Natural killer cell treated with Interleukin-12 subunit alpha and Interleukin-12 subunit beta and Interleukin-15 and Interleukin-18, amount 100 ng/mL, for 72 hours (primary cell): Measurements from ENCODE around the gene AUTS2. TPM values are rescaled to one million over a fixed set of nuclear protein-coding genes. Genes with fewer than 3 reads are reported as not detected.
A peak's percentile ranks its signal among the peaks of the same experiment; 100 is the strongest.

ENCODE experiments used
- ATAC-seq, 2 donors: fragments of 150-1000 bp; cut with Tn5 transposase in 1 of 2; sonication (Bioruptor Pico), chemical (Tn5 transposase) in 1 of 2; 2 replicates each; pipeline ENCODE4 v1.10.0; 2021
- DNase-seq: peaks from one replicate; pipeline ENCODE4 v3.0.0; 2022; ENCODE audit warnings: low spot score
- H3K27ac Mint-ChIP-seq, 2 donors: 1 replicate in 1 of 2; 2 replicates in 1 of 2; pipeline ENCODE4 v1.8.0; 2022; ENCODE audit warnings: mixed read lengths in 2 of 2, mild to moderate bottlenecking in 1 of 2, moderate library complexity in 1 of 2
- H3K27me3 Mint-ChIP-seq, 2 donors: 1 replicate in 1 of 2; 2 replicates in 1 of 2; pipeline ENCODE4 v1.8.0; 2022; ENCODE audit warnings: mixed read lengths in 2 of 2
- H3K36me3 Mint-ChIP-seq: one replicate; pipeline ENCODE4 v1.8.0; 2022; ENCODE audit warnings: mixed read lengths
- H3K4me1 Mint-ChIP-seq, 2 donors: 1 replicate in 1 of 2; 2 replicates in 1 of 2; pipeline ENCODE4 v1.8.0; 2022; ENCODE audit warnings: low read depth in 2 of 2, mixed read lengths in 2 of 2, mild to moderate bottlenecking in 1 of 2
- H3K4me3 Mint-ChIP-seq: one replicate; pipeline ENCODE4 v1.8.0; 2022; ENCODE audit warnings: mixed read lengths
- H3K9me3 Mint-ChIP-seq: 2 replicates; pipeline ENCODE4 v1.8.0; 2022; ENCODE audit warnings: mixed read lengths
- total RNA-seq, 2 donors: library from RNA; stranded (reverse); gene quantifications; one replicate each; pipeline ENCODE4 v1.2.3, GENCODE V29; 2022

AUTS2 gene
- total RNA-seq, 2 donors from 2014 or later, result 14.3 to 43.0 TPM

GRCh38 chr7:69903410-69903809 is 305.1 kb downstream of the AUTS2 start:
- DNase-seq (no peak), ATAC-seq (no peak)
- Mint-ChIP-seq H3K4me1 (peaks cover 24 to 25% of the 10 kb centered on the region in 2 donors), H3K9me3 (no peaks in the 10 kb centered on the region), H3K4me3 (no peak overlapping the region), H3K27ac (no peak overlapping the region), H3K27me3 (no peaks in the 10 kb centered on the region), H3K36me3 (no peaks in the 10 kb centered on the region)

- H3K27me3 Mint-ChIP-seq, result no peaks in the 10 kb centered on the region
- peaks cover 26 to 28% of the 10 kb centered on the region in 2 donors for H3K4me1 Mint-ChIP-seq
- H3K27ac Mint-ChIP-seq, result no peak overlapping the region
- H3K36me3 Mint-ChIP-seq, result no peaks in the 10 kb centered on the region
- H3K9me3 Mint-ChIP-seq, result no peaks in the 10 kb centered on the region
- ATAC-seq, result peak; percentile 74 to 76
- DNase-seq, result peak; percentile 73
- peak overlapping the region; percentile 30 for H3K4me3 Mint-ChIP-seq
Measured at GRCh38 chr7:69906283-69906995, 308.2 kb downstream of the AUTS2 start.

GRCh38 chr7:69907720-69908119 is 309.4 kb downstream of the AUTS2 start:
- H3K27ac Mint-ChIP-seq, result no peak overlapping the region
- no peaks in the 10 kb centered on the region for H3K36me3 Mint-ChIP-seq
- no peak for DNase-seq
- H3K4me3 Mint-ChIP-seq, result no peak overlapping the region
- H3K27me3 Mint-ChIP-seq, result no peaks in the 10 kb centered on the region
- H3K9me3 Mint-ChIP-seq, result no peaks in the 10 kb centered on the region
- peaks cover 26 to 28% of the 10 kb centered on the region in 2 donors for H3K4me1 Mint-ChIP-seq
- ATAC-seq, result no peak

- no peak for ATAC-seq
- no peaks in the 10 kb centered on the region for H3K27me3 Mint-ChIP-seq
- DNase-seq, result no peak
Measured at GRCh38 chr7:69908454-69908853, 310.2 kb downstream of the AUTS2 start.

GRCh38 chr7:69910150-69910549 is 311.9 kb downstream of the AUTS2 start:
- no peaks in the 10 kb centered on the region for H3K27me3 Mint-ChIP-seq
- H3K4me3 Mint-ChIP-seq, result no peak overlapping the region
- H3K9me3 Mint-ChIP-seq, result no peaks in the 10 kb centered on the region
- DNase-seq, result no peak
- H3K4me1 Mint-ChIP-seq, result peaks cover 26% of the 10 kb centered on the region in 2 donors
- ATAC-seq, result no peak
- no peaks in the 10 kb centered on the region for H3K36me3 Mint-ChIP-seq
- H3K27ac Mint-ChIP-seq, result no peak overlapping the region

More at GRCh38 chr7:69908454-69908853, 310.2 kb downstream of the AUTS2 start:
- no peaks in the 10 kb centered on the region for H3K9me3 Mint-ChIP-seq
- H3K4me3 Mint-ChIP-seq, result no peak overlapping the region
- H3K4me1 Mint-ChIP-seq, result peaks cover 26 to 28% of the 10 kb centered on the region in 2 donors
- no peaks in the 10 kb centered on the region for H3K36me3 Mint-ChIP-seq
- H3K27ac Mint-ChIP-seq, result no peak overlapping the region

- H3K9me3 Mint-ChIP-seq, result no peaks in the 10 kb centered on the region
- H3K4me1 Mint-ChIP-seq, result peaks cover 21% of the 10 kb centered on the region in 2 donors
- no peak overlapping the region for H3K27ac Mint-ChIP-seq
- no peaks in the 10 kb centered on the region for H3K36me3 Mint-ChIP-seq
- ATAC-seq (no peak), DNase-seq (no peak)
- H3K27me3 Mint-ChIP-seq, result no peaks in the 10 kb centered on the region
- no peak overlapping the region for H3K4me3 Mint-ChIP-seq
Measured at GRCh38 chr7:69911337-69911736, 313.1 kb downstream of the AUTS2 start.

- Mint-ChIP-seq H3K27me3 (no peaks in the 10 kb centered on the region), H3K9me3 (no peaks in the 10 kb centered on the region), H3K36me3 (no peaks in the 10 kb centered on the region), H3K4me3 (no peak overlapping the region), H3K27ac (no peak overlapping the region), H3K4me1 (peaks cover 13 to 14% of the 10 kb centered on the region in 2 donors)
- ATAC-seq, result peak in 1 of 2 donors; percentile 45
- DNase-seq, result no peak
Measured at GRCh38 chr7:69912141-69912540, 313.9 kb downstream of the AUTS2 start.

- H3K27me3 Mint-ChIP-seq, result no peaks in the 10 kb centered on the region
- H3K36me3 Mint-ChIP-seq, result no peaks in the 10 kb centered on the region
- no peak for ATAC-seq
- no peaks in the 10 kb centered on the region for H3K9me3 Mint-ChIP-seq
- DNase-seq, result no peak
- peaks cover 8% of the 10 kb centered on the region in 2 donors for H3K4me1 Mint-ChIP-seq
- H3K4me3 Mint-ChIP-seq, result no peak overlapping the region
- H3K27ac Mint-ChIP-seq, result no peak overlapping the region
Measured at GRCh38 chr7:69912846-69913245, 314.6 kb downstream of the AUTS2 start.

GRCh38 chr7:69919426-69920111 is 321.3 kb downstream of the AUTS2 start:
- no peaks in the 10 kb centered on the region for H3K36me3 Mint-ChIP-seq
- peaks cover 0 to 2% of the 10 kb centered on the region in 2 donors for H3K27me3 Mint-ChIP-seq
- peaks cover 0 to 7% of the 10 kb centered on the region in 2 donors for H3K4me1 Mint-ChIP-seq
- no peak overlapping the region for H3K4me3 Mint-ChIP-seq
- no peak overlapping the region for H3K27ac Mint-ChIP-seq
- DNase-seq, result no peak
- no peak for ATAC-seq
- H3K9me3 Mint-ChIP-seq, result no peaks in the 10 kb centered on the region

- peaks cover 0 to 7% of the 10 kb centered on the region in 2 donors for H3K4me1 Mint-ChIP-seq
- no peak overlapping the region for H3K27ac Mint-ChIP-seq
- no peak overlapping the region for H3K4me3 Mint-ChIP-seq
- H3K9me3 Mint-ChIP-seq, result no peaks in the 10 kb centered on the region
- DNase-seq (no peak), ATAC-seq (no peak)
- no peaks in the 10 kb centered on the region for H3K36me3 Mint-ChIP-seq
- peaks cover 0 to 2% of the 10 kb centered on the region in 2 donors for H3K27me3 Mint-ChIP-seq
Measured at GRCh38 chr7:69920797-69921196, 322.5 kb downstream of the AUTS2 start.

GRCh38 chr7:69922026-69922803 is 323.9 kb downstream of the AUTS2 start:
- no peaks in the 10 kb centered on the region for H3K36me3 Mint-ChIP-seq
- no peak overlapping the region for H3K4me3 Mint-ChIP-seq
- H3K27ac Mint-ChIP-seq, result no peak overlapping the region
- no peak for ATAC-seq
- H3K4me1 Mint-ChIP-seq, result peaks cover 0 to 7% of the 10 kb centered on the region in 2 donors
- no peak for DNase-seq
- no peaks in the 10 kb centered on the region for H3K9me3 Mint-ChIP-seq
- H3K27me3 Mint-ChIP-seq, result peaks cover 0 to 2% of the 10 kb centered on the region in 2 donors

- Mint-ChIP-seq H3K4me3 (no peak overlapping the region), H3K4me1 (peaks cover 0 to 2% of the 10 kb centered on the region in 2 donors), H3K27me3 (no peaks in the 10 kb centered on the region), H3K27ac (no peak overlapping the region), H3K9me3 (no peaks in the 10 kb centered on the region), H3K36me3 (no peaks in the 10 kb centered on the region)
- peak in 1 of 2 donors; percentile 40 for ATAC-seq
- no peak for DNase-seq
Measured at GRCh38 chr7:69927461-69927860, 329.2 kb downstream of the AUTS2 start.

- Mint-ChIP-seq H3K4me3 (no peak overlapping the region), H3K4me1 (no peaks in the 10 kb centered on the region), H3K27me3 (no peaks in the 10 kb centered on the region), H3K9me3 (no peaks in the 10 kb centered on the region), H3K36me3 (no peaks in the 10 kb centered on the region), H3K27ac (no peak overlapping the region)
- DNase-seq, result no peak
- ATAC-seq, result no peak
Measured at GRCh38 chr7:69928621-69929020, 330.3 kb downstream of the AUTS2 start.

GRCh38 chr7:69929622-69930021 is 331.3 kb downstream of the AUTS2 start:
- no peaks in the 10 kb centered on the region for H3K36me3 Mint-ChIP-seq

More at GRCh38 chr7:69929622-69930021, 331.3 kb downstream of the AUTS2 start:
- Mint-ChIP-seq H3K27me3 (no peaks in the 10 kb centered on the region), H3K9me3 (no peaks in the 10 kb centered on the region), H3K4me1 (no peaks in the 10 kb centered on the region), H3K4me3 (no peak overlapping the region), H3K27ac (no peak overlapping the region)
- DNase-seq, result no peak
- no peak for ATAC-seq
